GM13976 (cell line): ENCODE results near the gene PDE4D.

ENCODE experiments used
- DNase-seq: peaks from one replicate; pipeline ENCODE4 v3.0.0; 2012; ENCODE audit warnings: low spot score
- CTCF ChIP-seq: IDR thresholded peaks from 2 replicates; pipeline ENCODE4 v1.5.1; 2012; ENCODE audit warnings: borderline replicate concordance, mild to moderate bottlenecking; ENCODE audit not compliant: insufficient read depth; ENCODE audit errors: extremely low read depth, missing control alignments, control extremely low read depth
- in situ Hi-C: fragments of 300-500 bp; cut with MboI; formaldehyde crosslinking; loops from one replicate; pipeline ENCODE4 v1.12.0; 2022; ENCODE audit warnings: low sequenced_read_pairs, mixed read lengths, inconsistent platforms; ENCODE audit not compliant: unreplicated experiment

PDE4D gene

GRCh38 chr5:59655693-59656309, 237.7 kb downstream of the PDE4D start:
- no peak for TF ChIP-seq CTCF
- in situ Hi-C loops = loop anchor here (25.0 kb wide), 1 partner anchor 468 kb away; no protein-coding TSS in a partner anchor
- no peak for DNase-seq

- no peak for DNase-seq
- in situ Hi-C loops = loop anchor here (25.0 kb wide), 1 partner anchor 467 kb away; no protein-coding TSS in a partner anchor
- TF ChIP-seq CTCF = no peak
Observed at GRCh38 chr5:59654691-59655090, 238.8 kb downstream of the PDE4D start.

GRCh38 chr5:59652449-59652848, 241.1 kb downstream of the PDE4D start:
- DNase-seq = no peak
- TF ChIP-seq CTCF = no peak
- in situ Hi-C loops = loop anchor here (25.0 kb wide), 1 partner anchor 465 kb away; no protein-coding TSS in a partner anchor

GRCh38 chr5:59648949-59649921, 244.3 kb downstream of the PDE4D start:
- no peak for DNase-seq
- TF ChIP-seq CTCF = no peak

GRCh38 chr5:59648038-59648831, 245.3 kb downstream of the PDE4D start:
- in situ Hi-C loops = no loop called here
- DNase-seq = no peak
- TF ChIP-seq CTCF = no peak

More at GRCh38 chr5:59648949-59649921, 244.3 kb downstream of the PDE4D start:
- in situ Hi-C loops = no loop called here

- no peak for TF ChIP-seq CTCF
- in situ Hi-C loops = no loop called here
Observed at GRCh38 chr5:59645380-59645779, 248.1 kb downstream of the PDE4D start.

More at GRCh38 chr5:59645380-59645779, 248.1 kb downstream of the PDE4D start:
- DNase-seq = no peak
